HEK293T (cell line): ENCODE results near the gene GALNT18.

Source experiments
- CTBP1 ChIP-seq: fragments of 450-650 bp; IDR thresholded peaks from 2 replicates; pipeline ENCODE4 v1.6.1; 2016; ENCODE audit warnings: borderline replicate concordance
- FOXK2 ChIP-seq: fragments of 450-650 bp; IDR thresholded peaks from 2 replicates; pipeline ENCODE4 v1.6.1; 2016; ENCODE audit warnings: mild to moderate bottlenecking
- FOXM1 ChIP-seq: fragments of 450-650 bp; IDR thresholded peaks from 2 replicates; pipeline ENCODE4 v1.6.1; 2017; ENCODE audit warnings: mild to moderate bottlenecking, borderline replicate concordance

DNA sequence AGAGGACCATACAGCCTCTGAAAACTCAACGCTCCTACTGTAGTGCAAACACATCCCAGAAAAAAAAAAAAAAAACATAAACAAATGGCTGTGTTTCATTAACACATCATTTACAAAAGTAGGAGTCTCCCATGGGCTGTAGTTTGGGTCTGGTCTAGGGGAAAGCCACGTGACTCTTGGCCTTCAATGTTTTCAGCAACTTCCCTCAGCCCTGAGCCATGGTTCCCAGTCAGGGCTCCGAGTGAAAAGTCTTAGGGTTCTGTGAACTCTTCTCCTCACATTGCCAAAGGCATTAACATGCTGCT lies 327.3 kb downstream of the GALNT18 start:
- TF ChIP-seq FOXM1 (no peak), FOXK2 (no peak), CTBP1 (no peak)
